ENCODE measurements around the gene KLHL8.

- TF ChIP-seq CTCF (IDR thresholded peaks at IDR 0.05) (no peak), EZH2 (IDR thresholded peaks at IDR 0.05; ENCODE audit: borderline replicate concordance, insufficient read depth, low read depth, low read length, poor library complexity, severe bottlenecking) (no peak)
These were observed 29.9 kb upstream of the KLHL8 start for GRCh38 chr4:87250294-87250693.

Data from B cell (primary cell).